H1 (cell line): ENCODE results near the gene TECPR2. TPM values are rescaled to one million over a fixed set of nuclear protein-coding genes. Genes with fewer than 3 reads are reported as not detected.

Experiments used
- CTCF ChIA-PET: fragments of 300-600 bp; sonication (Branson Sonifier 250); formaldehyde crosslinking; loops from one replicate; lab custom pipeline; 2021; ENCODE audit not compliant: partially characterized antibody; lab: Charles Lee
- POLR2A ChIA-PET: fragments of 300-600 bp; sonication (Branson Sonifier 250); formaldehyde crosslinking; loops from one replicate; lab custom pipeline; 2021; ENCODE audit warnings: inconsistent platforms; ENCODE audit not compliant: partially characterized antibody; lab: Charles Lee
- DNase-seq, 2 experiments: peaks; one replicate each; pipeline versions ENCODE4 v3.0.0 to v3.0.0-alpha.2; 2010 to 2022; ENCODE audit warnings: low spot score in 2 of 2, low read depth in 1 of 2, mixed read lengths in 1 of 2
- FAIRE-seq: peaks from 2 replicates; lab custom pipeline; 2011; peaks lifted over from hg19 to GRCh38; lab: Jason Lieb, UNC
- H2AFZ ChIP-seq: 2 replicates; pipeline ENCODE4 v1.8.1; 2012; ENCODE audit warnings: low read length, inconsistent platforms
- H2AK5ac ChIP-seq: 2 replicates; pipeline ENCODE4 v1.6.1; 2013; ENCODE audit warnings: low read depth, low read length
- H2BK120ac ChIP-seq: replicated peaks from 2 replicates; pipeline ENCODE3; 2013; ENCODE audit warnings: low read depth, low read length, inconsistent platforms
- H2BK12ac ChIP-seq: 2 replicates; pipeline ENCODE4 v1.6.1; 2013; ENCODE audit warnings: low read depth, low read length
- H2BK15ac ChIP-seq: 2 replicates; pipeline ENCODE4 v1.6.1; 2013; ENCODE audit warnings: low read length
- H2BK20ac ChIP-seq: 2 replicates; pipeline ENCODE4 v1.6.1; 2013; ENCODE audit warnings: low read length
- H2BK5ac ChIP-seq: 2 replicates; pipeline ENCODE4 v1.6.1; 2013; ENCODE audit warnings: low read depth, low read length
- H3K14ac ChIP-seq: 2 replicates; pipeline ENCODE4 v1.6.1; 2013; ENCODE audit warnings: inconsistent platforms; ENCODE audit not compliant: insufficient read length
- H3K18ac ChIP-seq: 2 replicates; pipeline ENCODE4 v1.6.1; 2013; ENCODE audit warnings: low read length; ENCODE audit errors: extremely low read depth
- H3K23ac ChIP-seq: 2 replicates; pipeline ENCODE4 v1.6.1; 2013; ENCODE audit warnings: inconsistent platforms; ENCODE audit not compliant: insufficient read length
- H3K23me2 ChIP-seq: 2 replicates; pipeline ENCODE4 v1.6.1; 2013; ENCODE audit warnings: low read depth, low read length
- H3K27ac ChIP-seq: 2 replicates; pipeline ENCODE4 v1.6.1; 2011; ENCODE audit warnings: low read depth, low read length, inconsistent platforms
- H3K27me3 ChIP-seq, 4 experiments: replicated peaks in 1 of 4; 1 replicate in 1 of 4; 2 replicates in 3 of 4; pipeline versions ENCODE4 v1.6.1 to v1.8.1; 2011 to 2013; ENCODE audit warnings: low read length in 3 of 4, mild to moderate bottlenecking in 3 of 4, inconsistent platforms in 2 of 4, mixed read lengths in 2 of 4, moderate library complexity in 1 of 4; ENCODE audit not compliant: control insufficient read depth in 3 of 4, insufficient read depth in 3 of 4; ENCODE audit errors: extremely low read depth in 1 of 4
- H3K36me3 ChIP-seq, 4 experiments: 2 replicates each; pipeline versions ENCODE4 v1.6.1 to v1.8.1; 2011 to 2013; ENCODE audit warnings: mild to moderate bottlenecking in 4 of 4, low read length in 3 of 4, moderate library complexity in 2 of 4, control low read depth in 1 of 4, inconsistent platforms in 1 of 4; ENCODE audit not compliant: insufficient read depth in 4 of 4, control insufficient read depth in 2 of 4
- H3K4ac ChIP-seq: replicated peaks from 2 replicates; pipeline ENCODE3; 2013; ENCODE audit warnings: low read length, low read depth, mixed read lengths, inconsistent platforms; ENCODE audit not compliant: insufficient read length
- H3K4me1 ChIP-seq, 4 experiments: replicated peaks in 1 of 4; 1 replicate in 1 of 4; 2 replicates in 3 of 4; pipeline versions ENCODE4 v1.6.1 to v1.8.1; 2011 to 2013; ENCODE audit warnings: low read length in 3 of 4, inconsistent platforms in 2 of 4, mixed read lengths in 1 of 4; ENCODE audit not compliant: insufficient read depth in 4 of 4, control insufficient read depth in 3 of 4
- H3K4me2 ChIP-seq, 2 experiments: 2 replicates each; pipeline versions ENCODE4 v1.6.1 to v1.8.1; 2011 to 2013; ENCODE audit warnings: low read depth in 2 of 2, low read length in 2 of 2, control low read depth in 1 of 2, inconsistent platforms in 1 of 2, mild to moderate bottlenecking in 1 of 2; ENCODE audit not compliant: insufficient read depth in 1 of 2
- H3K4me3 ChIP-seq, 4 experiments: fragments of 200-600, 300-600 bp in 1 of 4; sonication (generic), shearing (Covaris generic), sonication (Bioruptor Twin) in 1 of 4; 2 replicates each; pipeline versions ENCODE4 v1.5.1 to v1.8.1; 2011 to 2016; ENCODE audit warnings: low read length in 4 of 4, low read depth in 3 of 4, control low read depth in 2 of 4, inconsistent platforms in 2 of 4, mild to moderate bottlenecking in 2 of 4, mixed read lengths in 1 of 4, moderate library complexity in 1 of 4; ENCODE audit not compliant: insufficient read depth in 2 of 4; ENCODE audit errors: extremely low read depth in 1 of 4
- H3K56ac ChIP-seq: replicated peaks from 2 replicates; pipeline ENCODE3; 2013; ENCODE audit warnings: low read depth, mild to moderate bottlenecking, mixed read lengths, low read length, inconsistent platforms; ENCODE audit not compliant: insufficient read length
- H3K79me1 ChIP-seq: 2 replicates; pipeline ENCODE4 v1.6.1; 2013; ENCODE audit warnings: low read depth, low read length, control low read depth
- H3K79me2 ChIP-seq, 2 experiments: 2 replicates each; pipeline versions ENCODE4 v1.6.1 to v1.8.1; 2012 to 2013; ENCODE audit warnings: low read length in 2 of 2, mild to moderate bottlenecking in 2 of 2, inconsistent platforms in 1 of 2; ENCODE audit not compliant: insufficient read depth in 2 of 2, control insufficient read depth in 1 of 2
- H3K9ac ChIP-seq, 4 experiments: replicated peaks in 1 of 4; 1 replicate in 1 of 4; 2 replicates in 3 of 4; pipeline versions ENCODE4 v1.6.1 to v1.8.1; 2011 to 2013; ENCODE audit warnings: low read depth in 3 of 4, low read length in 3 of 4, control low read depth in 2 of 4, mild to moderate bottlenecking in 2 of 4, moderate library complexity in 2 of 4, inconsistent platforms in 1 of 4; ENCODE audit errors: extremely low read depth in 1 of 4
- H3K9me3 ChIP-seq, 2 experiments: 2 replicates each; pipeline versions ENCODE4 v1.6.1 to v1.8.1; 2012 to 2013; ENCODE audit warnings: mild to moderate bottlenecking in 2 of 2, moderate library complexity in 2 of 2, control low read depth in 1 of 2, inconsistent platforms in 1 of 2, low read depth in 1 of 2, low read length in 1 of 2, mixed read lengths in 1 of 2; ENCODE audit not compliant: insufficient read depth in 2 of 2
- H4K20me1 ChIP-seq, 2 experiments: replicated peaks in 1 of 2; 2 replicates each; pipeline versions ENCODE3 to v1.8.1; 2011 to 2013; ENCODE audit warnings: inconsistent platforms in 2 of 2, low read length in 2 of 2, mild to moderate bottlenecking in 1 of 2; ENCODE audit not compliant: insufficient read depth in 2 of 2, control insufficient read depth in 1 of 2
- H4K5ac ChIP-seq: 2 replicates; pipeline ENCODE4 v1.6.1; 2013; ENCODE audit warnings: low read length, low read depth, mixed read lengths, inconsistent platforms; ENCODE audit not compliant: insufficient read length
- H4K8ac ChIP-seq: 2 replicates; pipeline ENCODE4 v1.8.0; 2013; ENCODE audit warnings: mild to moderate bottlenecking, moderate library complexity, low read length, inconsistent platforms; ENCODE audit not compliant: insufficient read depth; ENCODE audit errors: extremely low read depth
- H4K91ac ChIP-seq: replicated peaks from 2 replicates; pipeline ENCODE3; 2013; ENCODE audit warnings: low read length, mixed read lengths, inconsistent platforms; ENCODE audit not compliant: insufficient read length
- ATF3 ChIP-seq: IDR thresholded peaks from 2 replicates; pipeline ENCODE4 v1.6.1; 2011; ENCODE audit warnings: low read depth, mild to moderate bottlenecking, low read length; ENCODE audit not compliant: insufficient read depth
- KDM5A ChIP-seq: fragments of 200-600 bp; IDR thresholded peaks from 2 replicates; pipeline ENCODE4 v1.7.1; 2012; ENCODE audit warnings: mild to moderate bottlenecking, low read length, inconsistent platforms, mixed read lengths
- POLR2AphosphoS5 ChIP-seq: IDR thresholded peaks from 2 replicates; pipeline ENCODE4 v1.6.1; 2011; ENCODE audit warnings: low read depth, low read length
- RFX5 ChIP-seq: IDR thresholded peaks from 2 replicates; pipeline ENCODE4 v1.6.1; 2011; ENCODE audit warnings: low read depth, low read length, improper control_type of control experiment, borderline replicate concordance
- SIN3A ChIP-seq, 2 experiments: IDR thresholded peaks in 1 of 2; conservative IDR thresholded peaks in 1 of 2; 2 replicates each; pipeline ENCODE4 v1.6.1; 2011 to 2012; ENCODE audit warnings: low read length in 2 of 2, improper control_type of control experiment in 1 of 2, low read depth in 1 of 2, mild to moderate bottlenecking in 1 of 2
- WGBS, 2 experiments: shearing (Covaris generic) in 1 of 2; methylation state at CpG; one replicate each; pipeline versions ENCODE4 v1.1.6 to v1.1.7; 2013 to 2015; ENCODE audit warnings: low lambda C conversion rate in 2 of 2, mixed read lengths in 2 of 2, inconsistent platforms in 1 of 2, low coverage in 1 of 2, missing lambda C conversion rate in 1 of 2; ENCODE audit not compliant: insufficient replicate concordance in 2 of 2, insufficient coverage in 1 of 2, insufficient read length in 1 of 2; ENCODE audit errors: extremely low coverage in 1 of 2, missing lambda C conversion rate in 1 of 2; 5-methylcytosine and 5-hydroxymethylcytosine counted together
- polyA plus RNA-seq, 7 experiments: library from polyadenylated mRNA; depleted of rRNA in 3 of 7; stranded (reverse) in 5 of 7; unstranded in 2 of 7; fragments of >200 nt in 5 of 7; fragments of 200-250 nt in 2 of 7; gene quantifications; 1 replicate in 5 of 7; 2 replicates in 1 of 7; 4 replicates in 1 of 7; pipeline versions ENCODE4 v1.2.1 to v1.2.3, GENCODE V29; 2011 to 2013; ENCODE audit warnings: missing spikeins in 2 of 7, mixed read lengths in 2 of 7
- total RNA-seq: library from RNA; stranded (reverse); fragmentation: NEBNext Ultra II Directional; extraction: Animal tissue kit (Norgen Biotek cat#: 25700); gene quantifications from 2 replicates; pipeline ENCODE4 v1.2.1, GENCODE V29; 2021

The TECPR2 gene
- total and polyA plus RNA-seq, 2 of the 8 experiments (the other 6 are each of a cell fraction or from before 2014, with no cell fraction given), result 6.8 to 19.4 TPM

DNA sequence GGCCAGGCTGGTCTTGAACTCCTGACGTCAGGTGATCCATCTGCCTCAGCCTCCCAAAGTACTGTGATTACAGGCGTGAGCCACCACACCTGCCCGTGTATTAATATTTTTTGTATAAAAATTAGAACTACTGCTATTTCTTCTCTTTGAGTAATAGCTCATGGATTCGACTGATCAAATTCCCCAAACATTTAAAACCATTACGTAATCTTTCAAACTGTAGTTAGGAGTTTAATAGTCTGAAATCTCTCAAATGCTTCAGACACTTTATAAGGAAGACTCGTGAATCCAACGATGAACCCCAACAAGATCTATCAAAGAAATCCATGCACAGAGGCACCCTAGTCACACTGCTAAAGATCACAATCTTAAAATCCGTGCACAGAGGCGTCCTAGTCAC, 16.1 kb downstream of the TECPR2 start:
- Histone ChIP-seq H3K27me3 (no peaks in the 10 kb centered on the region), H2BK20ac (no peak overlapping the region), H3K79me1 (peaks cover 2% of the 10 kb centered on the region; the same call in 1 of the 2 replicates), H4K20me1 (peaks cover 0 to 4% of the 10 kb centered on the region in 2 experiments), H4K91ac (no peak overlapping the region), H3K27ac (no peak overlapping the region), H3K4me1 (no peaks in the 10 kb centered on the region), H2BK15ac (no peak overlapping the region), H2BK5ac (no peak overlapping the region), H3K79me2 (no peaks in the 10 kb centered on the region), H3K23ac (no peak overlapping the region), H4K5ac (no peak overlapping the region), H3K4ac (no peak overlapping the region), H3K18ac (no peak overlapping the region), H3K9me3 (no peaks in the 10 kb centered on the region), H3K4me2 (no peak overlapping the region), H3K14ac (no peak overlapping the region), H4K8ac (no peak overlapping the region), H2AFZ (no peak overlapping the region), H3K36me3 (peaks cover 0 to 12% (median 3%) of the 10 kb centered on the region in 4 experiments), H3K4me3 (no peak overlapping the region), H3K9ac (no peak overlapping the region), H2AK5ac (no peak overlapping the region), H2BK120ac (no peak overlapping the region), H2BK12ac (no peak overlapping the region), H3K56ac (no peak overlapping the region), H3K23me2 (no peaks in the 10 kb centered on the region)
- no peak for TF ChIP-seq KDM5A
- no peak for TF ChIP-seq POLR2AphosphoS5
- no peak for TF ChIP-seq ATF3
- no peak for TF ChIP-seq SIN3A (conservative IDR thresholded peaks at IDR 0.05 in 1 of 2, IDR thresholded peaks at IDR 0.05 in 1 of 2; ENCODE audit: low read depth in 1 of 2, low read length in 2 of 2)
- TF ChIP-seq RFX5, result no peak
- DNase-seq (no peak), FAIRE-seq (no peak)
- POLR2A ChIA-PET, result interaction anchor here (0.9 kb wide), 1 partner anchor 12 kb away, joined by 3 read pairs; no protein-coding TSS in a partner anchor
- WGBS, 2 experiments, result 91% methylated on average over 9 of the region's 9 CpGs; no CpG with 5 or more reads in 1 of the 2 experiments
- CTCF ChIA-PET, result no interaction called here
